ENCODE data around the gene MBOAT1.

MBOAT1 gene

GRCh38 chr6:20129290-20130088 is 82.8 kb downstream of the MBOAT1 start:
- no peak for DNase-seq

- DNase-seq = no peak
These were observed 84.3 kb downstream of the MBOAT1 start for GRCh38 chr6:20128018-20128417.

- DNase-seq = peak; percentile 98
These were observed 85.2 kb downstream of the MBOAT1 start for GRCh38 chr6:20126789-20127653.

GRCh38 chr6:20126102-20126752 is 86.0 kb downstream of the MBOAT1 start:
- no peak for DNase-seq

- no peak for DNase-seq
These were observed 87.7 kb downstream of the MBOAT1 start for GRCh38 chr6:20124545-20124944.

GRCh38 chr6:20119485-20119884 is 92.8 kb downstream of the MBOAT1 start:
- no peak for DNase-seq

GRCh38 chr6:20118892-20119291 is 93.4 kb downstream of the MBOAT1 start:
- DNase-seq = no peak

GRCh38 chr6:20117474-20117873 is 94.8 kb downstream of the MBOAT1 start:
- DNase-seq = no peak

- no peak for DNase-seq
These were observed 95.5 kb downstream of the MBOAT1 start for GRCh38 chr6:20116792-20117191.

- DNase-seq = no peak
These were observed 96.9 kb downstream of the MBOAT1 start for GRCh38 chr6:20115246-20115980.

- DNase-seq = no peak
These were observed 98.5 kb downstream of the MBOAT1 start for GRCh38 chr6:20113649-20114224.

- DNase-seq = no peak
These were observed 99.4 kb downstream of the MBOAT1 start for GRCh38 chr6:20112841-20113240.

- DNase-seq = no peak
These were observed 100.0 kb downstream of the MBOAT1 start for GRCh38 chr6:20112241-20112640.

- no peak for DNase-seq
These were observed 101.8 kb downstream of the MBOAT1 start for GRCh38 chr6:20110478-20110877.

GRCh38 chr6:20109526-20109925 is 102.7 kb downstream of the MBOAT1 start:
- no peak for DNase-seq

GRCh38 chr6:20105838-20106237 is 106.4 kb downstream of the MBOAT1 start:
- DNase-seq = no peak

- DNase-seq = no peak
These were observed 107.6 kb downstream of the MBOAT1 start for GRCh38 chr6:20104696-20105095.

- no peak for DNase-seq
These were observed 109.7 kb downstream of the MBOAT1 start for GRCh38 chr6:20102397-20103073.

GRCh38 chr6:20099156-20099555 is 113.1 kb downstream of the MBOAT1 start:
- no peak for DNase-seq

- no peak for DNase-seq
These were observed 113.9 kb downstream of the MBOAT1 start for GRCh38 chr6:20098267-20098876.

- no peak for DNase-seq
These were observed 115.7 kb downstream of the MBOAT1 start for GRCh38 chr6:20096536-20096935.

All from NCI-H2029 (cell line).